NAMALWA (cell line): ENCODE measurements around the gene ST8SIA2.
"Not testable (repeated sequence)": the region's sequence is repeated elsewhere in the genome, so short reads cannot be mapped to it uniquely, and the experiment has no call there.

Experiments used
- DNase-seq: peaks from one replicate; pipeline ENCODE4 v3.0.0-alpha.2; 2015; ENCODE audit warnings: low spot score

The ST8SIA2 gene

GRCh38 chr15:92438471-92438870 lies 44.8 kb downstream of the ST8SIA2 start:
- no peak for DNase-seq

DNA sequence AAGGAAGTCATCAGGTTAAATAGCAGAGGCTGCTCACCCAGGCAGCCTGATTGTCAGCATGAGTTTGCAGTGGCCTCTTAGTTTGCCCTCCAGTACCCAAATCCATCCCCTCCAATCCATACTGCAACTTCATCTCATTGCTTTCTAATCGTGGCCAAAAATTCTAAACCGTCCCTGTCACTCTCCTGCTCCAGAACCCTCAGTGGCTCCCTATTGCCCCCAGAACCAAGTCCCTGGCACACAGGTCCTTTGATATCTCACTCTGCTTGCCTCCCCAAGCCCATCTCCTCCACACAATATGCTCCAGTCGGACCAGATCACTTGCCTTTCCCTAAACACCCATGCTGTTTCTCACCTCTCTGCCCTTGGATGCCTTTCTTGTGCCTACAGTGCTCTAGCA lies 49.7 kb downstream of the ST8SIA2 start:
- DNase-seq, result no peak

DNA sequence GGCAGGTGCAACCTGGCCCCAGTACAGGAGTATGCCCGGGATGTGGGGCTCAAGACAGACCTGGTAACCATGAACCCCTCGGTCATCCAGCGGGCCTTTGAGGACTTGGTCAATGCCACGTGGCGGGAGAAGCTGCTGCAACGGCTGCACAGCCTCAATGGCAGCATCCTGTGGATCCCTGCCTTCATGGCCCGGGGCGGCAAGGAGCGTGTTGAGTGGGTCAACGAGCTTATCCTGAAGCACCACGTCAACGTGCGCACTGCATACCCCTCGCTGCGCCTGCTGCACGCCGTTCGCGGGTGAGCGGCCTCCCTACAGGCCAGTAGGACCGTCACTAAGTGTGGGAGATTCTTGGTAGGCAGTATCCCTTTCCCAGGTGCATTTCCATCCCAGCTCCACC lies 51.0 kb downstream of the ST8SIA2 start:
- DNase-seq, result no peak

DNA sequence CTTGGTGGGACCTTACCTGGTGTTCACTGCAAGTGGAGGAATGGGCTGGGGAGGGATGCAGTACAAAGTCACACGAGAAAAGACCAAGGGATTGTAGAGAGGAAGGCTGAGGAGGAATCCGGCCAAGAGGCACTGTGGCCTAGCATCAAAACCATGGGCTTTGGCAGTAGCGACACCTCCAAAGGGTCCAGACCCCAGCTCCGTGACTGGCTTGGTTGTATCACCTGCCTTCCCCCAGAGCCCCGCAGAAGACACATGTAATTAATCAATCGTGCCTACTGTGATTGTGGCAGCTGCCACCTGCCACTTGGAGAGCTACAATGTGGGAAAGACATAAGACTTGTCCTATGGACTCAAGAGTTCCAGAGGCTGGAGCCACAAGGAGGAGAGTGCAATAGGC lies 54.7 kb downstream of the ST8SIA2 start:
- DNase-seq, result no peak

DNA sequence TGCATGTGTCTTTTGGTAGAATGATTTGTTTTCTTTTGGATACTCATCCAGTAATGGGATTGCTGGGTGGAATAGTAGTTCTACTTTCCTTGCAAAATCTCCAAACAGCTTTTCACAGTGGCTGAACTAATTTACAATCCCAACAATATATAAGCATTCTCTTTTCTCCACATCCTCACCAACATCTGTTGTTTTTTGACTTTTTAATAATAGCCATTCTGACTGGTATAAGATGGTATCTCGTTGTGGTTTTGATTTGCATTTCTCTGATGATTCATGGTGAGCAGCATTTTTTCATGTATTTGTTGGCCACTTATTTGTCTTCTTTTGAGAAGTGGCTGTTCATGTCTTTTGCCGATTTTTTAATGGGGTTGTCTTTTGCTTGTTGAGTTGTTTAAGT lies 55.8 kb downstream of the ST8SIA2 start:
- DNase-seq, result no peak

- no peak for DNase-seq
These were observed 57.6 kb downstream of the ST8SIA2 start for GRCh38 chr15:92451225-92451825.

DNA sequence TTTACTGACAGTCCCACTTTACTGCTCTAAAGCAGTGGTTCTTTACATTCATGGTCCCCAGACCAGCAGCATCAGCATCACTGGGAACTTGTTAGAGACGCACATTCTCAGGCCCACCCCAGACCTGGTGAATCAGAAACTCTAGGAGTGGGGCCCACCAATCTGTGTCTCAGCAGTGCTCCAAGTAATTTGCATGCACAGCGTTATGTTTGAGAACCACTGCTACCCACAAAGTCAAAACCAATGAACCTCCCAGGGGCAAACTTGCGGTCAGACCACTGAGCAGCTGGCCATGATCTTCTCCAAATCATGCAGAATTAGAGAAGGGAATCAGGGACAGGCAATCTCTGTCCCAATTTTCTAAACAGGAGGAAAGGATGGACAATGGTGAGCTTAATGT lies 58.5 kb downstream of the ST8SIA2 start:
- DNase-seq, result no peak

- no peak for DNase-seq
These were observed 59.9 kb downstream of the ST8SIA2 start for GRCh38 chr15:92453607-92454006.

GRCh38 chr15:92454555-92455105 lies 60.9 kb downstream of the ST8SIA2 start:
- DNase-seq, result no peak

GRCh38 chr15:92455271-92455670 lies 61.6 kb downstream of the ST8SIA2 start:
- DNase-seq, result no peak

GRCh38 chr15:92457471-92458041 lies 63.9 kb downstream of the ST8SIA2 start:
- no peak for DNase-seq

- no peak for DNase-seq
These were observed 66.3 kb downstream of the ST8SIA2 start for GRCh38 chr15:92460023-92460422.

GRCh38 chr15:92462424-92463125 lies 68.9 kb downstream of the ST8SIA2 start:
- no peak for DNase-seq

- no peak for DNase-seq
These were observed 69.7 kb downstream of the ST8SIA2 start for GRCh38 chr15:92463352-92463751.

DNA sequence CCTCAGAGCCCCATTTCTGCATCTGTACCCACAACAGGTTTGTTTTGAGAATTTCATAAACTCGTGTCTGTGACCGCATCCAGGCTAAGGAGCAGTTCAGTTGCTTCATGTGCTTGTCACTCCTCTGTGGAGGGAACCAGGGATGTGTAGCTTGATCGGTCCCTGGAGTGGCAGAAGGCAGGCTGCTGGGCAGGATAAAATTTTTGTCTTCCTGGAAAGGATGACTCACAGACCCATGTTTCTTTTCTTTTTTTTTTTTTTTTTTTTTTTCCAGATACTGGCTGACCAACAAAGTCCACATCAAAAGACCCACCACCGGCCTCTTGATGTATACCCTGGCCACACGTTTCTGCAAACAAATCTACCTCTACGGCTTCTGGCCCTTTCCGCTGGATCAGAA lies 70.1 kb downstream of the ST8SIA2 start:
- no peak for DNase-seq

DNA sequence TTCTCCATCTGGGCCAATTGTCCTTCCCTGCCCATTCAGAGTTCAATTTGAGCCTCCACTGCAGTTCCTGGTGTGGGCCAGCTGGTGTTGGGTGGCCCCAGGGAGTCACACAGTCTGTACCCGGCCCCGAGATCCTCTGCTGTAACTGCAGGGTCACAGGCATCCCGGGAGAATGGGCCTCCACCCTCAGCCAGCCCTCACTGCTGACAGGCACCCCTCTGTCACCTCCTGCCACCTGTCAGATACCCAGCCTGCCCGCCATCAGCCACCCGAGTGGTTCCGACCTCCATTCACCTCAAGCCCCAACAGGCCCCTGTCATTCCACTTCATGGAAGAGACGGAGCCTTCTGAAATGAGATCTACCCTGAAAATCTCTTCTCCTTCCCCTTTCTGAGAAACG lies 73.2 kb downstream of the ST8SIA2 start:
- no peak for DNase-seq

- no peak for DNase-seq
These were observed 73.6 kb downstream of the ST8SIA2 start for GRCh38 chr15:92467245-92467644.

GRCh38 chr15:92468991-92469390 lies 75.3 kb downstream of the ST8SIA2 start:
- DNase-seq, result no peak

DNA sequence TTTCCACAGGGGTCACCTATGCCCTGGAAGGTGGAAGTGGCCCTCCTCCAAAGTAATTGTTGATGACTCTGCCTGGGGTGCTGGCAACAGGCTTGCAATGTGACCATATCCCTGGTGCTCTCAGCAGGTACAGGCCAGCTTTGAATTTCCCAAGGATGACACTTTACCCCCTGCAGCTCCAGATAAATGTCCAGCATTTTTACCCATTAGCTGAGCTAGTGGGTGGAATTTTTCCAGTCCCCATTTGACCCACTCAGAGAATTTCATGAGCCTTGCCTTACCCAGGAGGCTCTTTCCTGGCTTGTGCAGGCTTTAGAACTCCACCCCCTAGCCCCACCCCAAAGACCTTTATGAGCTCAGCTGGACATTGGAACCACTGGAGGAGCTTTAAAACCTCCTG lies 77.6 kb downstream of the ST8SIA2 start:
- DNase-seq, result no peak

DNA sequence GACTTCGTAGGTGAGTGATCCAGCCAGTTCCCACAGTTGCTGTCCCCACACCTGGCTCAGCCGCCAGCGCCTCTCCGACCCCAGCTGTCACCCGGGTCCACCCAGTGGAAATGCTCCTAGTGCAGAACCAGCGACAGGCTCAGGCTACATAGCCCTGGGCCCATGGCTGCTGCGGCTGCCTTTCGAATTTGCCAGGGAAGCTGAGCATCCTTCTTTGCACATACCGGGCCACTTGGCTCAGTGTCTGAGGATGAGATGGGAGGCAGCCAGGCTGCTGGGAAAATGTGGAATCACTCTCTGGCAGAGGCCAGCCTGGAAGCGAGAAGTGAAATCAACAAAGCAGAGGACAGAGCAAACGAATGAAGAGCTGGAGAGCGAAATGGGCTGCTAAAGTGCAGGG lies 80.1 kb downstream of the ST8SIA2 start:
- DNase-seq, result no peak

DNA sequence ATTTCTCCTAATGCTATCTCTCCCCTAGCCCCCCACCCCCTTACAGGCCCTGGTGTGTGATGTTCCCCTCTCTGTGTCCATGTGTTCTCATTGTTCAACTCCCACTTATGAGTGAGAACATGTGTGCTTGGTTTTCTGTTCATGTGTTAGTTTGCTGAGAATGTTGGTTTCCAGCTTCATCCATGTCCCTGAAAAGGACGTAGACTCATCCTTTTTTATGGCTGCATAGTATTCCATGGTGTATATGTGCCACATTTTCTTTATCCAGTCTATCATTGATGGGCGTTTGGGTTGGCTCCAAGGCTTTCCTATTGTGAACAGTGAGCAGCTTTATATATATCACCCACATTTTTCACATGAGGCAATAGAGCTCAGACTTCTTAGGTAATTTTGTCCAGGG lies 86.0 kb downstream of the ST8SIA2 start:
- DNase-seq, result not testable (repeated sequence)

DNA sequence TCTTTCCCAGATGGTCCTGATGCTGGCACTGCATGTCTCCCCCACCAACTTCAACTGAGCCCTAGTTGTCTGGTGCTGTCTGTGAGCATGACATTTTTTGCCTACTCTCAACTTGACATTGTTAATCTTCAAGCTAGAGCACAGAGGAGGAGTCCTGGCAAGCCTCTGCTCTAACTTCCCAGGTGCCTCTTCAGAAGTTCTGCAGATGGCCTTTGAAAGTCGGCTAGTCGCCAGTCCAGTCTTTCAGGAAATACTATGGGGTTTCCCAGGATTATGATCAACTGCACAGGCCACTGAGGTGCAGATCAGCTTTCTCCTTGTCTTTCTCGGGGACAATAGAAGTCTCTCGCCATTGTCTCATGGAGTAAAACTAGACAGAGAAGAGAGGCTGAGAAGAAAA lies 86.7 kb downstream of the ST8SIA2 start:
- DNase-seq, result no peak

DNA sequence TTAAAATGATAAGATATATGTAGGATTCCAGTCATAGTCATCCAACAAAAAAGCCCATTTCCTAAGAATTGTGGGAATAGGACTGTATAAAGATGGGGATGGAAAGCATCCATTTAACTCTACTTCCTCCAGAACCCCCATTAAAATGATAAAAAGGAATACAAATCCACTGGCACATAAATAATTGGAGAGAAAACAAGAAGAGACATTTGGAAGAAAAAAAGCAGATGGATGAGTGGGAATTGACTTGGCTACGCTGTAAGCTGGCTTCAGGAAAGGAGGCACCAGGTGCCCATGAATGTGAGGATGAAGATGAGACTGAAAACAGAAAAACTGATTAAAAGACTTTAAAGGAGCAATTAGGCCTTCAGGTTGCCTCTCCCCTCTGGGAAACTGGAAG lies 91.8 kb downstream of the ST8SIA2 start:
- no peak for DNase-seq
